Ecto neural progenitor cell (in vitro differentiated cells): ENCODE data around the gene PTPRH.
"Not testable (repeated sequence)": the region's sequence is repeated elsewhere in the genome, so short reads cannot be mapped to it uniquely, and the experiment has no call there.

Experiments used
- DNase-seq: peaks from one replicate; pipeline ENCODE4 v3.0.0-alpha.2; 2018; ENCODE audit warnings: low spot score

PTPRH gene

GRCh38 chr19:55158423-55158822 is 50.9 kb downstream of the PTPRH start:
- DNase-seq: no peak

GRCh38 chr19:55157064-55157908 is 52.0 kb downstream of the PTPRH start, which contains the start of gene TNNI3:
Gene TNNI3, minus strand, starts transcription at chr19:55157732. Its CDS starts 143 bp downstream, at chr19:55157589.
- DNase-seq: no peak

- DNase-seq: peak; percentile 96
These were observed 52.9 kb downstream of the PTPRH start for GRCh38 chr19:55156202-55157063.

GRCh38 chr19:55155784-55156183 is 53.5 kb downstream of the PTPRH start:
- not testable (repeated sequence) for DNase-seq

GRCh38 chr19:55153652-55154264 is 55.5 kb downstream of the PTPRH start:
- no peak for DNase-seq

GRCh38 chr19:55152017-55152416 is 57.3 kb downstream of the PTPRH start:
- DNase-seq: no peak

GRCh38 chr19:55149078-55150003 is 60.0 kb downstream of the PTPRH start, which contains the start of gene TNNT1:
Gene TNNT1, minus strand, starts transcription at chr19:55149206. Its CDS starts 2,049 bp downstream, at chr19:55147157.
- peak; percentile 73 for DNase-seq

- no peak for DNase-seq
These were observed 61.6 kb downstream of the PTPRH start for GRCh38 chr19:55147545-55148251.

- DNase-seq: peak; percentile 87
These were observed 62.5 kb downstream of the PTPRH start for GRCh38 chr19:55146705-55147273.

- DNase-seq: no peak
These were observed 63.1 kb downstream of the PTPRH start for GRCh38 chr19:55146078-55146704.

- no peak for DNase-seq
These were observed 64.1 kb downstream of the PTPRH start for GRCh38 chr19:55145232-55145631.

- DNase-seq: no peak
These were observed 67.6 kb downstream of the PTPRH start for GRCh38 chr19:55141696-55142095.

- DNase-seq: no peak
These were observed 71.4 kb downstream of the PTPRH start for GRCh38 chr19:55137915-55138314.

- no peak for DNase-seq
These were observed 72.8 kb downstream of the PTPRH start for GRCh38 chr19:55136399-55137102.

- DNase-seq: no peak
These were observed 74.6 kb downstream of the PTPRH start for GRCh38 chr19:55134736-55135135.

- DNase-seq: peak; percentile 43
These were observed 75.5 kb downstream of the PTPRH start for GRCh38 chr19:55133639-55134444.

- DNase-seq: no peak
These were observed 76.7 kb downstream of the PTPRH start for GRCh38 chr19:55132453-55133129.

GRCh38 chr19:55131421-55131820 is 77.9 kb downstream of the PTPRH start:
- no peak for DNase-seq
